GM19328 (cell line): ENCODE results near the gene RETREG3.
"Not testable (repeated sequence)": the region's sequence is repeated elsewhere in the genome, so short reads cannot be mapped to it uniquely, and the experiment has no call there.

Experiments used
- ATAC-seq: cut with Tn5 transposase; IDR thresholded peaks from one replicate; pipeline ENCODE4 v1.9.1; 2021; ENCODE audit warnings: mild to moderate bottlenecking, moderate library complexity; ENCODE audit not compliant: unreplicated experiment

Gene RETREG3

GRCh38 chr17:42554250-42555121, 54.7 kb downstream of the RETREG3 start:
- ATAC-seq: no peak

GRCh38 chr17:42553866-42554249, 55.3 kb downstream of the RETREG3 start:
- ATAC-seq: no peak

- no peak for ATAC-seq
These were observed 55.9 kb downstream of the RETREG3 start for GRCh38 chr17:42553161-42553818.

- ATAC-seq: not testable (repeated sequence)
These were observed 56.4 kb downstream of the RETREG3 start, which contains the start of gene HSD17B1 for GRCh38 chr17:42552736-42553135. TSS of gene HSD17B1 (plus strand) at chr17:42552923. CDS start at chr17:42552934, 11 bp downstream.

- ATAC-seq: no peak
These were observed 60.0 kb downstream of the RETREG3 start for GRCh38 chr17:42548993-42549755.

- ATAC-seq: peak; percentile 60
These were observed 60.9 kb downstream of the RETREG3 start for GRCh38 chr17:42548070-42548837.

GRCh38 chr17:42547698-42548069, 61.5 kb downstream of the RETREG3 start:
- ATAC-seq: no peak

- no peak for ATAC-seq
These were observed 62.1 kb downstream of the RETREG3 start for GRCh38 chr17:42547001-42547461.

GRCh38 chr17:42545755-42546505, 63.2 kb downstream of the RETREG3 start:
- not testable (repeated sequence) for ATAC-seq

GRCh38 chr17:42544874-42545283, 64.3 kb downstream of the RETREG3 start:
- no peak for ATAC-seq

GRCh38 chr17:42543190-42544079, 65.7 kb downstream of the RETREG3 start:
- ATAC-seq: no peak

GRCh38 chr17:42541041-42541833, 67.9 kb downstream of the RETREG3 start:
- no peak for ATAC-seq

GRCh38 chr17:42540558-42540957, 68.6 kb downstream of the RETREG3 start:
- ATAC-seq: not testable (repeated sequence)

GRCh38 chr17:42538482-42538881, 70.7 kb downstream of the RETREG3 start:
- no peak for ATAC-seq

GRCh38 chr17:42537826-42538451, 71.2 kb downstream of the RETREG3 start:
- no peak for ATAC-seq

- no peak for ATAC-seq
These were observed 71.9 kb downstream of the RETREG3 start for GRCh38 chr17:42537156-42537805.
